Gastrocnemius medialis (tissue), 4 donors: ENCODE results near the gene PARD3. TPM values are rescaled to one million over a fixed set of nuclear protein-coding genes. Genes with fewer than 3 reads are reported as not detected.
A peak's percentile ranks its signal among the peaks of the same experiment; 100 is the strongest.

Experiments used
- ATAC-seq, 2 donors: fragments of 150-250 bp; one replicate each; pipeline ENCODE4 v1.9.1; 2016
- DNase-seq, 2 donors: peaks; one replicate each; pipeline ENCODE4 v3.0.0-alpha.2; 2019
- H3K27ac ChIP-seq, 4 donors: fragments of 200-600 bp; sonication (generic); 1 replicate in 1 of 4; 2 replicates in 3 of 4; pipeline ENCODE4 v1.5.1; 2016 to 2018; ENCODE audit warnings: mild to moderate bottlenecking in 2 of 4, moderate library complexity in 1 of 4
- H3K27me3 ChIP-seq, 3 donors: fragments of 200-600 bp; sonication (generic) in 2 of 3; 1 replicate in 1 of 3; 2 replicates in 2 of 3; pipeline versions ENCODE4 v1.5.1 to v1.6.0; 2016 to 2019; ENCODE audit warnings: mild to moderate bottlenecking in 1 of 3, moderate library complexity in 1 of 3
- H3K36me3 ChIP-seq, 2 donors: fragments of 200-600 bp; sonication (generic) in 1 of 2; one replicate each; pipeline ENCODE4 v1.5.1; 2017 to 2018
- H3K4me1 ChIP-seq, 2 donors: fragments of 200-600 bp; sonication (generic) in 1 of 2; one replicate each; pipeline ENCODE4 v1.5.1; 2016 to 2017; ENCODE audit warnings: mild to moderate bottlenecking in 2 of 2
- H3K4me3 ChIP-seq, 4 donors: fragments of 200-600 bp; sonication (generic) in 3 of 4; 1 replicate in 1 of 4; 2 replicates in 3 of 4; pipeline ENCODE4 v1.5.1; 2016 to 2019; ENCODE audit warnings: mild to moderate bottlenecking in 2 of 4
- H3K9me3 ChIP-seq, 3 donors: fragments of 200-600 bp; sonication (generic) in 2 of 3; 1 replicate in 1 of 3; 2 replicates in 2 of 3; pipeline ENCODE4 v1.5.1; 2016 to 2019
- CTCF ChIP-seq, 5 experiments: fragments of 450-650 bp in 3 of 5; fragments of 200-600 bp in 2 of 5; sonication (generic) in 2 of 5; IDR thresholded peaks in 4 of 5; conservative IDR thresholded peaks in 1 of 5; 1 replicate in 4 of 5; 2 replicates in 1 of 5; pipeline ENCODE4 v1.5.1; 2016 to 2019; ENCODE audit warnings: antibody characterized with exemption in 5 of 5, mild to moderate bottlenecking in 3 of 5, moderate library complexity in 3 of 5
- POLR2A ChIP-seq, 2 donors: fragments of 450-650 bp; IDR thresholded peaks; one replicate each; pipeline ENCODE4 v1.6.1; 2017; ENCODE audit warnings: antibody characterized with exemption in 2 of 2, mild to moderate bottlenecking in 2 of 2, moderate library complexity in 2 of 2
- in situ Hi-C, 4 donors: fragments of 200-750 bp; cut with MboI; loops; one replicate each; pipeline versions ENCODE4 v1.15.0 to v1.8.0; 2017; ENCODE audit warnings: low sequenced_read_pairs in 4 of 4
- intact Hi-C: fragments of 100-400 bp; cut with DNase I; formaldehyde crosslinking; loops from one replicate; pipeline ENCODE4 v1.15.1; 2023; ENCODE audit warnings: low total_unique reads
- total RNA-seq, 4 donors: library from RNA; depleted of rRNA; stranded (reverse); fragments of >200 nt; gene quantifications; one replicate each; pipeline versions ENCODE4 v1.1.0 to v1.2.3, GENCODE V29; 2016

PARD3 gene
- total RNA-seq, 4 donors from 2014 or later: 64.6 to 75.8 (median 68.3) TPM

- TF ChIP-seq CTCF (IDR thresholded peaks at IDR 0.05 in 4 of 5, conservative IDR thresholded peaks at IDR 0.05 in 1 of 5) (peak; percentile 81 to 92 (median 88)), POLR2A (IDR thresholded peaks at IDR 0.05) (no peak)
- DNase-seq (peak; percentile 63 to 78), ATAC-seq (peak; percentile 72 to 78)
- Histone ChIP-seq H3K9me3 (no peaks in the 10 kb centered on the region), H3K36me3 (no peaks in the 10 kb centered on the region), H3K4me3 (no peak overlapping the region), H3K4me1 (peaks cover 15 to 24% of the 10 kb centered on the region in 2 donors), H3K27ac (peak overlapping the region in 1 of 4 donors; percentile 7), H3K27me3 (no peaks in the 10 kb centered on the region)
- intact Hi-C loops: loop anchor here (2.0 to 5.0 kb wide), 3 partner anchors 101 to 1446 kb away; no protein-coding TSS in a partner anchor
- in situ Hi-C loops: loop anchor here (10.0 to 25.0 kb wide), 5 partner anchors 601 to 1451 kb away; no protein-coding TSS in a partner anchor
Observed at GRCh38 chr10:34638406-34639054, 176.6 kb downstream of the PARD3 start.

DNA sequence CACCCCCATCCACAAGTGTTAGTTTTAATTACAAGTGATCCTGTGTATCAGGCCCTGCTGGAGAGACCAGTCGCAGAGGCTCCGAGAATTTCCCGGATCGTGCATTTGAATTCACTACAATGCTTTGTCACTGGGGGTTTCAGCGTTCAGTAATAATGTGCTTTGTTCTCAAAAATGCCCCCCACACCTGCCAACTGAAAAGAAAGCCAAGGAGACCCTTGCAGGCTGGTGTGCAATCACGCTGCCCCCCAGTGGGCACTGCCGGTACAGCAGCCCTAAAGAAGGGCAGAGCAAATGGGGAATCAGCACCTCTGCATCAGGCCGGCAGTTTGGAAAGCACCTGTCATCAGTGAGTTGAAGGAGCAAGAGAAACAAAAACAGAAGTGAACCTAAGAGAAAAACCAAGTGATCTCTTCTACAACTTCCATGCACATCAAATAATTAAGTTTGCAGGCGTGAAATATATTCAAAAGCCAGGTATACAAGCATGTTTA lies 177.6 kb downstream of the PARD3 start:
- no peaks in the 10 kb centered on the region for H3K36me3 ChIP-seq
- intact Hi-C loops (loop anchor here (5.0 kb wide), 2 partner anchors 100 to 1445 kb away; no protein-coding TSS in a partner anchor), in situ Hi-C loops (loop anchor here (10.0 to 25.0 kb wide), 5 partner anchors 600 to 1450 kb away; no protein-coding TSS in a partner anchor)
- H3K9me3 ChIP-seq: no peaks in the 10 kb centered on the region
- ATAC-seq: peak; percentile 28 to 44
- TF ChIP-seq CTCF (IDR thresholded peaks at IDR 0.05 in 4 of 5, conservative IDR thresholded peaks at IDR 0.05 in 1 of 5) (peak; percentile 77 to 95 (median 86)), POLR2A (IDR thresholded peaks at IDR 0.05) (no peak)
- H3K27me3 ChIP-seq: no peaks in the 10 kb centered on the region
- peak in 1 of 2 donors; percentile 38 for DNase-seq
- H3K4me1 ChIP-seq: peaks cover 15 to 24% of the 10 kb centered on the region in 2 donors
- no peak overlapping the region for H3K4me3 ChIP-seq
- H3K27ac ChIP-seq: no peak overlapping the region

- DNase-seq (no peak), ATAC-seq (peak in 1 of 2 donors; percentile 34)
- intact Hi-C loops: loop anchor here (5.0 kb wide), 2 partner anchors 98 to 1443 kb away; no protein-coding TSS in a partner anchor
- Histone ChIP-seq H3K36me3 (no peaks in the 10 kb centered on the region), H3K27me3 (no peaks in the 10 kb centered on the region), H3K4me3 (no peak overlapping the region), H3K9me3 (no peaks in the 10 kb centered on the region), H3K4me1 (peaks cover 15 to 24% of the 10 kb centered on the region in 2 donors), H3K27ac (no peak overlapping the region)
- TF ChIP-seq POLR2A (IDR thresholded peaks at IDR 0.05): no peak
- no peak for TF ChIP-seq CTCF (IDR thresholded peaks at IDR 0.05 in 4 of 5, conservative IDR thresholded peaks at IDR 0.05 in 1 of 5)
- in situ Hi-C loops: loop anchor here (10.0 to 25.0 kb wide), 5 partner anchors 598 to 1448 kb away; no protein-coding TSS in a partner anchor
Observed at GRCh38 chr10:34635111-34635510, 180.0 kb downstream of the PARD3 start.

DNA sequence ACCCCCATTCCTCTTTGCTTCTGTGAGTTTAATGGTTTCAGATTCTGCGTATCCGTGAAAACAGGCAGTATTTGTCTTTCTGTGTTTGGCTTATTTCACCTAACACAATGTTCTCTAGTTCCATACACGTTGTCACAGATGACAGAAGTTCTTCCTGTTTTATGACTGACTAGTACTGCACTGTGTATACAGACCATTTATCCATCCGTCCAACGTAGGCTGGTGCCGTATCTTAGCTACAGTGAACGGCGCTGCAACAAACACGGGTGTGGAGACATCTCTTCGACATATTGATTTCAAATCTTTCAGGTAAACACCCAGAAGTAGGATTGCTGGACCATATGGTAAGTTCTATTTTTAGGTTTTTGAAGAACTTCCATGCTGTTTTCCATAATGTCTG lies 181.7 kb downstream of the PARD3 start:
- Histone ChIP-seq H3K36me3 (no peaks in the 10 kb centered on the region), H3K4me1 (peaks cover 21% of the 10 kb centered on the region in 2 donors), H3K4me3 (no peak overlapping the region), H3K27me3 (no peaks in the 10 kb centered on the region), H3K27ac (no peak overlapping the region), H3K9me3 (no peaks in the 10 kb centered on the region)
- intact Hi-C loops: no loop called here
- ATAC-seq (no peak), DNase-seq (no peak)
- in situ Hi-C loops: loop anchor here (10.0 to 25.0 kb wide), 5 partner anchors 596 to 1446 kb away; no protein-coding TSS in a partner anchor
- TF ChIP-seq CTCF (IDR thresholded peaks at IDR 0.05 in 4 of 5, conservative IDR thresholded peaks at IDR 0.05 in 1 of 5) (no peak), POLR2A (IDR thresholded peaks at IDR 0.05) (no peak)
